NCI-H1694 (cell line): ENCODE measurements around the gene CMTM8.

ENCODE experiments used
- DNase-seq: peaks from one replicate; lab custom pipeline; 2025; lab: John Stamatoyannopoulos, UW

CMTM8 gene

DNA sequence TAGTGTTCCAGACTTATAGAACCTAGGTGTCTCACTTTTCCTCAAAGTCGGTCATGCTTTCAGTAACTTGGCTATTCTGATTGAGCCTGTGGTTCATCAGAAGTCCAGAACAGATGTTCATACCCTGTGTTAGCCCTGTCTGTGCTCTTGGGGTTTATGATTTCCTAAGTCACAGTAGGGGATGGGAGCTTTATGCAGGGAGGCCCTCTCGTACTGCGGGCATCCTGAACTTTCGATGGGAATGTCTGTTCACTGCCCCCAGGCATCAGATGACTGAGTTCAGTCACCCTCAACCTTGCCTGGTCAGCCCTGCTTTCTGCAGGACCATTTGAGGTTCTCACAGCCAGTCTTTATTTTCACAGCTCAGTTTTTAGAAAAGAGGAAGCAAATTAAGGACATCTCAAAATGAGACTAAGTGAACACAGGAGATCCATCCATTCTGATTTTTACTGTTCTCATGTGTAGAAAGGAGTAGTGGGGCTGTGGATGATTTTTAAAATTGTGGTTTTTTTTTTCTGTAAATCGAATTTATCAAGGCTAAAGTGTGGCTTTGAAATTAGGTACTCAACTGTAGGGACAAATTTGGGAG is 71.3 kb downstream of the CMTM8 start:
- DNase-seq: no peak

DNA sequence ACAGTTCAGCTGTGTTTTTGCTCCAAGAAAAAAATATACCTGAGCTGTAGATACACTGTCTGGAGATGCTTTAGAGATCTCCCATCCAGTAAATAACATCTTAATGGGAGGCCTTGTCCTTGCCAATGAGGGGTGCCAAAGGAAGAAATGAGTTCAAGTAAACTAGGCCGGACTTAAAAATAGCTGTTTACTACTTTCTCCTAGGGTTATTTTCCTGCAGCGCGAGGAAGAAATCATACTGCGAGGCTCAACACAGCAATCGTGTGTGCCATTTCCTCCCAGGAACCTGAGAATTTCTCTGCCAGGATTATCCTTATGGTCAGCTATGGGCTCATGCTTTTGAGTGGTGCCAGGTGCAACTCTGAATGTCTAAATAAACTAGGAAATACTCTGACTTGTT is 71.9 kb downstream of the CMTM8 start:
- no peak for DNase-seq

DNA sequence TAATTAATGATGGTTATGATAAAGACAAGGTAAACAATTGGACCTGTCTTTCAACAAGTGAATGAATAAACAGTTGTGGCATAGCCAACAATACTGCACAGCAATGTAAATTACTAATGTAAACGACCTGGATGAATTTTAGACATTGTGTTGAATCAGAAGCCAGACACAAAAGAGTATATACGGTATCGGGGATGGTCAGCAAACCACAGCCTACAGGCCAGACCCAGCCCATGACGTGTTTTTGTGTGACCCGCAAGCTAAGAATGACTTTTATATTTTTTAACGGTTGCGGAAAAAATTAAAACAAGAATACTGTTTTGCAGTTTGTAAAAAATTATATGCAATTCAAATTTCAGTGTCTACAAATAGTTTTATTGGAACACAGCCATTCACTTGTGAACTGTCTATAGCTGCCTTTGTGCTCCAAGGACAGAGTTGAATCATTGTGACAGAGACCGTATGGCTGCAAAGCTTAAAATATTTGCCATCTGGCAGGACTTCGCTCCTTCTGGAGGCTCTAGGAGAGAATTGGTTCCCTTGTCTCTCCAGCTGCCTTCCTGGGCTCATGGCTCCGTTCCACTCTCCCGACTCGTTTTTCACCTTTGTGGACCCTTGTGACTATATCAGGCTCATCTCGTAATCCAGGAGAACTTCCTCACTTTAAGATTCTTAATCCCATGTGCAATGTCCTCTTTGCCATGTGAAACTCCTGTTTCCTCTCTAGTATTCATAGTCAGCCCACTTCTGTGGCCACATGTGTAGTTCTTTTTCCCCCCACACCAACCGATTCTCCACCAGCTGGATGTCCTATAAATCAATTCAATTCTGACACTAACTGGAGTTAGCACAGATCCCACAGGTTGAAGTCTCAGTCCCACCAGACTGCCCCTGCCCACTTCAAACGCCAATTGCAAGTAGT is 72.7 kb downstream of the CMTM8 start:
- peak; percentile 77 for DNase-seq

GRCh38 chr3:32312251-32312650 is 73.8 kb downstream of the CMTM8 start:
- DNase-seq: no peak

DNA sequence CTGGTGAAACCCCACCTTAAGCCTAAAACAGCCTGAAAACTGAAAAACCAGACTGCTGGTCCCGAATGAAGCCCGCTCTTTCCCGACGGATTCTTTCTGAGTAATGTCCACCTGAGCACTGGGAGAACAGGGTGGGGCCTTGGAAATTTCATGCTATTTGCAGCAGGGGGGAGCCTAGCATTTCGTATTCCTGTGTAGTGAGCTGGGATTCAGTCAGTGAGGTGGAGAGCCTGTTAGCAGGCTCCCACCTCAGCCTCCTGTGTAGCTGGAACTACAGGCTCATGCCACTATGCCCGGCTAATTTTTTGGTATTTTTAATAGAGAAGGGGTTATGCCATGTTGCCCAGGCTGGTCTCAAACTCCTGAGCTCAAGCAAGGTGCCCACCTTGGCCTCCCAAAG is 74.7 kb downstream of the CMTM8 start:
- DNase-seq: no peak

DNA sequence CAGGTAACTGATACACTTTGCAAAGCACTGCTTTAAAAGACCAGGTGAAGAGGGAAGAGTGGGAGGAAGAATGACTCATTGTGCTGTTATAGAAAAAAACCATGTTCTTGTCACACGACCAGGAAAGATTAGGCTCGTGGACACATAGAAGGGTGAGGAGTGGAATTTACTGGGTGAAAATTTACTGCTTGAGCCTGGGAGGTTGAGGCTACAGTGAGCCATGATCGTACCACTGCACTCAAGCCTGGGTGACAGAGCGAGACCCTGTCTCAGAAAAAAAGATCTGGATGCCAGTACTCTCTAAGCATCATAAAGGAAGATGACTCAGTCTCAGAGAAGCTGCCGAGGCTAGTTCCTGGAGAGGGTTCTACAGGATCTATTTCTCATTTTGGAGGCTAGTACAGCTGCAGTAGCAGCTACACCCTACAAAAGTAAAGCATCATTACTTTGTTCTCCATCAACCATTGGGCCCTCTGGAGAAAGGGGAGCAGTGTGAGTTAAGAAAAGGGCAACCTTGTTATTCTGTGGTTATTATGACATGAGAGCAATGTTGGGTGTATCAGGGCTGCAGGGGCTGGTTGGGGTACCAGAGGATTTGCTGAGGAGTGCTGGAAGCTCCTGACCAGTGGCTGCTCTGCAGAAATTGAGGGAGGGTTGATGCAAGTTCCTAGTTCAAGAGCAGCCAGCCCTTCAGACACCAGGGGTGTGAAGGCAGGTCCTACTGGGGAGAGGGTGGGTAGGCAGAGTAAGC is 75.4 kb downstream of the CMTM8 start:
- no peak for DNase-seq

DNA sequence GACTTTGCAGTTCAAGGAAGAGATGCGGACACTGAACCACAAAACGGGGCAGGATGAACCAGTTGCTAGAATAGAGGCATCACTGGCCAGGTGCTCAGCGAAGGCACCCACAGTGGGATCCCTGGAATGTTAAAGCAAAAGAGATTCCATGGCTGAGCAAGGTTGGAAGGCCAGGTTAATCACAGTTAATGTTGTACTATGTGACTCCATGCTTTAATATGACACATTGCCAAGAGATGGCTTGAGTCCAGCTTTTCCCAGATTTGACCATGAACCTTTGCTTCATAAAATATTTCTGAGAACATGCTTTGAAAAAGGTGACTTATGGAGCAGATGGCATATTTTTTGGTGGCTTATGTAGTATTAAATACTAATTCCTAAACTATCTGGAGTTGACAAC is 77.0 kb downstream of the CMTM8 start:
- DNase-seq: no peak

DNA sequence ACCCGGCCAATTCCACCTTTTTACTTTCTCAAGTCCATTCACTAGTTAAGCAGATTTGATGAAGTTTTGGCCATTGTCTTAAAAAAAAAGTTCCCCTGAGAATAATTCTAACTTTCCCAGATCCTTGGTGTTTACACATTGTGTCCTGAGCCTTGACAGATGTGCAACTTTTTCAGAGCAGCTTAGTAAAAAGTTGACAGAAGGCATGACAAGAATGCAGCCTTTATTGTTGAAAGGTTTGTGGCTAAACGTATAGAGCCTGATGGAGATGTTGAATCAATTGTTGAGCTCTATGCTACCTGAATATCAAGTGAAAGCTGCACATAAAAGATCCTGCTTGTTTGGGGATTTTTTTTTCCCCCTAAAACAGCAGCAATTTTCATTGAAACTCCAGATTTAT is 77.8 kb downstream of the CMTM8 start:
- DNase-seq: no peak

DNA sequence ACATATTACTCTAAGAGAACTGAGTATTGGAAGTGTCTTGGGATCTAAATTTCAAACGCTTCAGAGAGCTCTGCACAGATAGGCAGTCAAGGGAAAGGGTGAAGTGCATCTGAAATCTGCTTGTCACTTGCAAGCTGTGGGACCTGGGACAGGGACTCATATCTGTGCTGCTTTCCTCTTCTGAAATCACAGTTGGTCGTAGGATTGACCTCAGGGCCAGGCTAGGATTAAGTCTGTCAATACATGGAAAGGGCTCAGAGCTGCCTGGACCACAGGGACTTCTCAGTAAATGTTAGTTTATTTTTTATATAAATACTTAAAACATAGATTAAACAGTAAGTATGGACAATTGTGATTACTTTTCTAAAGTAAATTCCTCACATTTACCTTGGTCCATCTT is 78.5 kb downstream of the CMTM8 start:
- DNase-seq: no peak

GRCh38 chr3:32319607-32320006 is 81.1 kb downstream of the CMTM8 start:
- DNase-seq: no peak

DNA sequence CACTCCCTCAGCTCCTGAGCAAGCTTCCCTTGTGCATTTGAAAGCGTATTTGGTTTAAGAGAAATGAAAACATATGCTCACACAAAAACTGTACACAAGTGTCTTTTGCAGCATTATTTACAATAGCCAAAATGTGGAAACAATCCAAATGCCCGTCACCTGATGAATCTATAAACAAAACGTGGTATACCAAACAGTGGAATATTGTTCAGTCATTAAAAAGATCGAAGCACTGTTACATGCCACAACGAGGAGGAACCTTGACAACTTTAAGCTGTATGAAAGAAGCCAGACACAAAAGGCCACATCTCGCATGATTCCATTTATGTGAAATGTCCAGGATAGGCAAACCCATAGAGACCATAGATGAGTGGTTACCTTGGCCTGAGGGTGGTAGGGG is 81.6 kb downstream of the CMTM8 start:
- DNase-seq: no peak

DNA sequence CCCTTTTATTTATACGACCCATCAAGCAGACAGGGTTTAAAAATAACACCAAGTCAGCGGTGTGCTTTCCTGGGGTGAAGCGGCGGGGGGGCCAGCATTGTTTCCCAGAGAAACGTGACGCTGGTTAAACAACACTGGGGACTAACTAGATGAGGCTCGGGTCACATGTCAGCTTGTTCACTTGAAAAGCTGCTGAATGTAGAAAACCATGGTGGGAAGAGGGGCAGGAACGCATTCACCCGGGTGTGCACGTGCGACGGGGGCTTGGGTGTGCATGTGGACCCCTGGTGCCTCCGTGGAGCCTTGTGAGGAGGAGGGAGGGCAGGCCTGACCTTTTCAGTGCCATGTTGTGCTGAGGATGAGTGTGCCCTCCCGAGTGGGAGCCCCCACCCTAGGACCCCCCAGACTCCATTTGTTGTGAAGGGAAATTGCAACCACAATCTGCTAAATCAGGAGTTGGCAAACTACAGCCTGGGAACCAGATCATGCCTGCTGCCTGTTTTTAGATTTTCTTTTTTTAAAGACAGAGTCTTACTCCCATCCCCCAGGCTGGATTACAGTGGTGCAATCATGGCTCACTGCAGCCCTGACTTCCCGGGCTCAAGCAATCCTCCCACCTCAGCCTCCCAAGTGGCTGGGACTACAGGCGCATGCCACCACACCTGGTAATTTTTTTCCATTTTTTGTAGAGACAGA is 82.8 kb downstream of the CMTM8 start:
- DNase-seq: no peak

GRCh38 chr3:32322311-32322710 is 83.8 kb downstream of the CMTM8 start:
- no peak for DNase-seq

- DNase-seq: no peak
These were observed 85.1 kb downstream of the CMTM8 start for GRCh38 chr3:32323604-32324003.

DNA sequence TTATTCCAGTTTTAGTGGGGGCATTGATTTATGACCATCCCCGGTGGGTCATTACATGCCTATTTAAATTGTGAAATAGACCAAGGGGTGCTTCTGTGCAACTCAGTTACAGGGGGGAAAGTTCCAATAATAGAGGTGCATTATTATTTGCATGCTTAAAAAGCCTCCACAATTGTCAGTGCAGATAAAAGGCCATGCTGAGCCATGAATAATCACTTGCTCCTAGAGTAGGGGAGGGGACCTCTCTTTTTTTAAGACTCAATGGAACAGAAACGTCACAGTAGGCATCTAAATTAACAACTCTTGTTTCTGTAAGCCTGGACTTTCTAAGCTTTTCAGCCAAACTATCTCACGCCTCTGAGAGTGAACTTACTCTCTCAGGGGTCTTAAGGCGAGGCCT is 86.7 kb downstream of the CMTM8 start:
- no peak for DNase-seq

DNA sequence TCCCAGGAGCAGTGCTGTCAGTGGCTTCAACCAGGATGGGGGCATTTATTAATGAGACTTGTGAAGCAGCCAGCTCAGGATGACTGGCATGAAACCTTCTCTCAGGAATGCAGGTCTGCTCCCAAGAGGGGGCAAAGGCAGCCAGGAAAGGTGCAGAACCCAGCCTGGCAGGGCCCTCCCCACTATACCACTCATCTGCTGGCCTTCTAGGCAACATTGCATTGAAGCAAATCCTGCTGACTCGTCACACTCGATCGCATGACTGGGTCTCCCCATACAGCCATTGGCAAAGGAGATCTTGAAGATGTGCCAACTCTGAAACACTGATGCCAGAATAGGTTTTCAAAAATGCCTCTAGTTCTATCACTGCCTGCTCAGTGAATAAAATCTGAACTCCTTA is 87.4 kb downstream of the CMTM8 start:
- DNase-seq: peak; percentile 19

- no peak for DNase-seq
These were observed 88.3 kb downstream of the CMTM8 start for GRCh38 chr3:32326795-32327194.

GRCh38 chr3:32334675-32335074 is 96.2 kb downstream of the CMTM8 start:
- DNase-seq: no peak

DNA sequence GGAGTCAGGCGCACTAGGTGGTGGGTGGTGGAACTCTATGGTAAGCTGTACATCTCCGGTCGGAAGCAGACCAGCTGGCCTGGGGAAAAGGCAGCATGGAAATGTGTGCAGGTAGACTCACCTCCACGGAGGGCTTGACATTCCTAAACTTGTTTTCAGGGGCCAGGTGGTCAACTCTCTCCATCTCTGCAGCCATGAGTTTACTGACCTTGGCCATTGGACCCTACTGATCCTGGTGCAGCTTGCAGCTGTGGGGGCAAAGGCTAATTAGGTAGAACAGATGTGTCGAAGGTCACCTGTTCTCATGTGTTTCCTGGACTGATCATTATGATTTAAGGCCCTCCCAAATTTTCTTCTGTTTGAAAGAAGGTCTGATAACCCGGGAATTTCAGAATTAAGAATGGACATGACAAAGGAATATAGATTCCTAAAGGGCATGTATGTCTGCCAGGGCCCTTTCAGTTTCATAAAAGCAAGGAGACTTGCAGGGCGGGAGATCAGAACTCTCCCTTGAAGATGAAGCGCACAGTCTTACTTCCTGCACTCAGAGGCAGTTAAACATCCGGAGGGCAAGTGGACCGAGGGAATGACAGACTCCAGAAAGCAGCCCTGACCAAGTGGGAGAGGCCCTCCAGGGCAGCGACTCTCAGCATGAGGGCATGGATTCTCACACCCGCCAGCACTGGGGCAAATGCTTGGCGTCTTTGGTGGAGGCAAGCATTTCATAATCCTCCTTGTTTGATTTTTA is 97.1 kb downstream of the CMTM8 start:
- DNase-seq: no peak

- no peak for DNase-seq
These were observed 97.6 kb downstream of the CMTM8 start for GRCh38 chr3:32336113-32336498.

DNA sequence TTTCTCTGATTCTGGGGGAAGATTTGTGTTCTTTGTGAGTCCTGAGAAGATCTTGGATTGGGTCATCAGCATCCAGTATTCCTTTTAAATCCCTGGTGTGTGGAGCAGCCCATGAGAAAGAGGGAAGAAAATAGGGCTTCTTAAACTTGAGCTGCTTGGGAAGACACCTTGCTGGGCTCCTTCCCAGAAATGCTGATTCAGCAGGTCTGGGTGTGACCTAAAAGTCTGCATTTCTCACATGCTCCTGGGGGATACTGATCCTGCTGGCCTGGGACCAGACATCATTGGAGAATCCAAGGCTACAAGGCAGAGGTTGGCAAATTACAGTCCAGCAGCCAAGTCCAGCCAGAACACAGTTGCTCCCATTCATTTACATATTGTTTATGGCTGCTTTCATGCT is 99.0 kb downstream of the CMTM8 start:
- DNase-seq: no peak

DNA sequence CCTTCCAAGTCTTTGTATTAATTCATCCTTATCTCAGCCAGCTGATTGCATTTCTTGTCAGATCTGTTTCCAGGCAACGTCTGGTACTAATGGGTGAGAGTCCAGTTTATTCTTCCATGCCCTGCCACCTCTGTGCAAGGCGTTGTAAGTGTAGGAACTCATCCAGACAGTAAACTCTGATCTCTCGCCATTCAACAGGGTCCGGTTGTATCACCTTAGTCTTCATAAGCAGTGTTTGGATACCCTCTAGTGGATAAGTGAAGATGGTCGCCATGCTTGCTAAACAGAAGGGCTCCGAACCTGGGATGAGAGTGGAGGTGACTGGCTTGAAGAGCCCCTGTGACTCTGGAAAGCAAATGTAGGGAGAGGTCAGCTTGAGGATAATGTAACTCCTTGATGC is 101.6 kb downstream of the CMTM8 start:
- DNase-seq: peak; percentile 33
